ENCODE results near the gene NDUFA1.

NDUFA1 gene

GRCh38 chrX:119833905-119834304 lies 37.7 kb upstream of the NDUFA1 start:
- Histone ChIP-seq H2AFZ (ENCODE audit: low read length) (no peak overlapping the region), H2AK5ac (ENCODE audit: low read depth, low read length) (no peak overlapping the region), H2BK12ac (ENCODE audit: low read length) (no peak overlapping the region), H3K27ac (replicated peaks; ENCODE audit: low read length) (no peak overlapping the region), H3K9me3 (replicated peaks in 1 of 2; ENCODE audit: control insufficient read depth in 2 of 2, insufficient read depth in 1 of 2, low read depth in 1 of 2, low read length in 2 of 2) (no peaks in the 10 kb centered on the region), H3K36me3 (replicated peaks in 1 of 2; ENCODE audit: control insufficient read depth in 2 of 2, insufficient read depth in 2 of 2, low read length in 2 of 2) (peaks cover 16 to 81% of the 10 kb centered on the region in 2 donors), H2BK5ac (ENCODE audit: low read length) (no peak overlapping the region), H3K79me1 (ENCODE audit: low read depth, low read length) (no peaks in the 10 kb centered on the region), H4K91ac (ENCODE audit: low read depth, low read length, poor library complexity) (no peak overlapping the region), H3K4me3 (ENCODE audit: low read length in 2 of 2) (no peak overlapping the region), H4K8ac (ENCODE audit: low read depth, low read length) (no peak overlapping the region), H3K4me2 (ENCODE audit: insufficient read depth, low read length, poor library complexity, severe bottlenecking) (no peak overlapping the region), H3K18ac (ENCODE audit: low read length) (no peak overlapping the region), H2BK120ac (ENCODE audit: low read depth, low read length) (no peak overlapping the region), H3K4ac (ENCODE audit: low read length) (no peak overlapping the region), H3K4me1 (ENCODE audit: control insufficient read depth in 2 of 2, insufficient read depth in 1 of 2, low read depth in 1 of 2, low read length in 2 of 2) (no peaks in the 10 kb centered on the region), H3K27me3 (ENCODE audit: control insufficient read depth in 3 of 3, insufficient read depth in 3 of 3, low read depth in 1 of 3, low read length in 3 of 3) (no peaks in the 10 kb centered on the region), H3K9ac (ENCODE audit: low read depth, low read length, poor library complexity) (no peak overlapping the region), H2BK15ac (ENCODE audit: low read length) (no peak overlapping the region), H3K23ac (ENCODE audit: low read depth, low read length, poor library complexity) (no peak overlapping the region), H3K14ac (ENCODE audit: low read length) (no peak overlapping the region)
- no CpG with 5 or more reads among the region's 3 CpGs for WGBS, 2 donors (ENCODE audit: extremely low coverage in 2 of 2, insufficient read length in 2 of 2, insufficient replicate concordance in 1 of 2)
- no peak for DNase-seq (ENCODE audit: low spot score)

- Histone ChIP-seq H3K23ac (ENCODE audit: low read depth, low read length, poor library complexity) (no peak within 1 kb of the TSS), H4K91ac (ENCODE audit: low read depth, low read length, poor library complexity) (no peak within 1 kb of the TSS), H2AFZ (ENCODE audit: low read length) (peak within 1 kb of the TSS; percentile 92), H3K9me3 (replicated peaks in 1 of 2; ENCODE audit: control insufficient read depth in 2 of 2, insufficient read depth in 1 of 2, low read depth in 1 of 2, low read length in 2 of 2) (no peaks in the 10 kb centered on the region), H3K4ac (ENCODE audit: low read length) (no peak within 1 kb of the TSS), H3K27me3 (ENCODE audit: control insufficient read depth in 3 of 3, insufficient read depth in 3 of 3, low read depth in 1 of 3, low read length in 3 of 3) (no peaks in the 10 kb centered on the region), H3K79me1 (ENCODE audit: low read depth, low read length) (no peaks in the 10 kb centered on the region), H2BK15ac (ENCODE audit: low read length) (no peak within 1 kb of the TSS), H3K4me2 (ENCODE audit: insufficient read depth, low read length, poor library complexity, severe bottlenecking) (peak within 1 kb of the TSS; percentile 54), H2BK5ac (ENCODE audit: low read length) (no peak within 1 kb of the TSS), H3K4me3 (ENCODE audit: low read length in 2 of 2) (peak within 1 kb of the TSS; percentile 72 to 97), H3K18ac (ENCODE audit: low read length) (peak within 1 kb of the TSS; percentile 61), H3K14ac (ENCODE audit: low read length) (no peak within 1 kb of the TSS), H3K27ac (replicated peaks; ENCODE audit: low read length) (peak within 1 kb of the TSS; percentile 72), H3K9ac (ENCODE audit: low read depth, low read length, poor library complexity) (peak within 1 kb of the TSS; percentile 50), H2AK5ac (ENCODE audit: low read depth, low read length) (no peak within 1 kb of the TSS), H2BK12ac (ENCODE audit: low read length) (no peak within 1 kb of the TSS), H2BK120ac (ENCODE audit: low read depth, low read length) (no peak within 1 kb of the TSS), H4K8ac (ENCODE audit: low read depth, low read length) (no peak within 1 kb of the TSS), H3K36me3 (replicated peaks in 1 of 2; ENCODE audit: control insufficient read depth in 2 of 2, insufficient read depth in 2 of 2, low read length in 2 of 2) (peaks cover 0 to 36% of the 10 kb centered on the region in 2 donors), H3K4me1 (ENCODE audit: control insufficient read depth in 2 of 2, insufficient read depth in 1 of 2, low read depth in 1 of 2, low read length in 2 of 2) (no peaks in the 10 kb centered on the region)
- WGBS, 2 donors (ENCODE audit: extremely low coverage in 2 of 2, insufficient read length in 2 of 2, insufficient replicate concordance in 1 of 2) = 100% methylated on average over 2 of the region's 54 CpGs
- peak; percentile 93 for DNase-seq (ENCODE audit: low spot score)
These were observed 19.0 kb upstream of the NDUFA1 start, which contains the start of gene UPF3B for GRCh38 chrX:119852382-119853353. UPF3B (minus strand) TSS chrX:119852963; CDS start chrX:119852928, 35 bp downstream.

GRCh38 chrX:119853444-119853843 lies 18.2 kb upstream of the NDUFA1 start:
- Histone ChIP-seq H3K9ac (ENCODE audit: low read depth, low read length, poor library complexity) (no peak overlapping the region), H2AFZ (ENCODE audit: low read length) (peak overlapping the region; percentile 77), H3K27ac (replicated peaks; ENCODE audit: low read length) (no peak overlapping the region), H2BK15ac (ENCODE audit: low read length) (no peak overlapping the region), H2BK5ac (ENCODE audit: low read length) (no peak overlapping the region), H3K4me2 (ENCODE audit: insufficient read depth, low read length, poor library complexity, severe bottlenecking) (no peak overlapping the region), H2BK120ac (ENCODE audit: low read depth, low read length) (no peak overlapping the region), H3K18ac (ENCODE audit: low read length) (no peak overlapping the region), H3K4me3 (ENCODE audit: low read length in 2 of 2) (peak overlapping the region in 1 of 2 donors; percentile 46), H3K23ac (ENCODE audit: low read depth, low read length, poor library complexity) (no peak overlapping the region), H3K79me1 (ENCODE audit: low read depth, low read length) (no peaks in the 10 kb centered on the region), H4K91ac (ENCODE audit: low read depth, low read length, poor library complexity) (no peak overlapping the region), H3K9me3 (replicated peaks in 1 of 2; ENCODE audit: control insufficient read depth in 2 of 2, insufficient read depth in 1 of 2, low read depth in 1 of 2, low read length in 2 of 2) (no peaks in the 10 kb centered on the region), H4K8ac (ENCODE audit: low read depth, low read length) (no peak overlapping the region), H3K36me3 (replicated peaks in 1 of 2; ENCODE audit: control insufficient read depth in 2 of 2, insufficient read depth in 2 of 2, low read length in 2 of 2) (peaks cover 0 to 30% of the 10 kb centered on the region in 2 donors), H2BK12ac (ENCODE audit: low read length) (no peak overlapping the region), H3K14ac (ENCODE audit: low read length) (no peak overlapping the region), H3K4ac (ENCODE audit: low read length) (no peak overlapping the region), H2AK5ac (ENCODE audit: low read depth, low read length) (no peak overlapping the region), H3K4me1 (ENCODE audit: control insufficient read depth in 2 of 2, insufficient read depth in 1 of 2, low read depth in 1 of 2, low read length in 2 of 2) (no peaks in the 10 kb centered on the region), H3K27me3 (ENCODE audit: control insufficient read depth in 3 of 3, insufficient read depth in 3 of 3, low read depth in 1 of 3, low read length in 3 of 3) (no peaks in the 10 kb centered on the region)
- WGBS, 2 donors (ENCODE audit: extremely low coverage in 2 of 2, insufficient read length in 2 of 2, insufficient replicate concordance in 1 of 2) = no CpG with 5 or more reads among the region's 10 CpGs
- no peak for DNase-seq (ENCODE audit: low spot score)

GRCh38 chrX:119870626-119871131 lies 953 bp upstream of the NDUFA1 start:
- Histone ChIP-seq H2BK15ac (ENCODE audit: low read length) (no peak overlapping the region), H3K36me3 (replicated peaks in 1 of 2; ENCODE audit: control insufficient read depth in 2 of 2, insufficient read depth in 2 of 2, low read length in 2 of 2) (peaks cover 0 to 2% of the 10 kb centered on the region in 2 donors), H3K4me3 (ENCODE audit: low read length in 2 of 2) (peak overlapping the region; percentile 88 to 96), H4K91ac (ENCODE audit: low read depth, low read length, poor library complexity) (no peak overlapping the region), H2BK5ac (ENCODE audit: low read length) (no peak overlapping the region), H2AFZ (ENCODE audit: low read length) (peak overlapping the region; percentile 94), H3K9ac (ENCODE audit: low read depth, low read length, poor library complexity) (peak overlapping the region; percentile 63), H3K27ac (replicated peaks; ENCODE audit: low read length) (no peak overlapping the region), H2AK5ac (ENCODE audit: low read depth, low read length) (no peak overlapping the region), H3K27me3 (ENCODE audit: control insufficient read depth in 3 of 3, insufficient read depth in 3 of 3, low read depth in 1 of 3, low read length in 3 of 3) (no peaks in the 10 kb centered on the region), H4K8ac (ENCODE audit: low read depth, low read length) (no peak overlapping the region), H3K4me1 (ENCODE audit: control insufficient read depth in 2 of 2, insufficient read depth in 1 of 2, low read depth in 1 of 2, low read length in 2 of 2) (no peaks in the 10 kb centered on the region), H3K23ac (ENCODE audit: low read depth, low read length, poor library complexity) (no peak overlapping the region), H3K9me3 (replicated peaks in 1 of 2; ENCODE audit: control insufficient read depth in 2 of 2, insufficient read depth in 1 of 2, low read depth in 1 of 2, low read length in 2 of 2) (no peaks in the 10 kb centered on the region), H3K18ac (ENCODE audit: low read length) (no peak overlapping the region), H2BK12ac (ENCODE audit: low read length) (no peak overlapping the region), H3K4me2 (ENCODE audit: insufficient read depth, low read length, poor library complexity, severe bottlenecking) (peak overlapping the region; percentile 57), H3K14ac (ENCODE audit: low read length) (no peak overlapping the region), H2BK120ac (ENCODE audit: low read depth, low read length) (no peak overlapping the region), H3K4ac (ENCODE audit: low read length) (no peak overlapping the region), H3K79me1 (ENCODE audit: low read depth, low read length) (peaks cover 1% of the 10 kb centered on the region)
- no peak for DNase-seq (ENCODE audit: low spot score)
- WGBS, 2 donors (ENCODE audit: extremely low coverage in 2 of 2, insufficient read length in 2 of 2, insufficient replicate concordance in 1 of 2) = no CpG with 5 or more reads among the region's 25 CpGs

Measured in neuronal stem cell (in vitro differentiated cells).